ENCODE measurements around the gene ZFP91. TPM values are rescaled to one million over a fixed set of nuclear protein-coding genes. Genes with fewer than 3 reads are reported as not detected.

The ZFP91 gene
- total RNA-seq, 3 donors from 2014 or later: 70.0 to 93.9 (median 75.3) TPM

- H3K36me3 ChIP-seq (ENCODE audit: low read depth): no peaks in the 10 kb centered on the region
- ATAC-seq: no peak
- peaks cover 9% of the 10 kb centered on the region for H3K9me3 ChIP-seq
- DNase-seq: no peak
- TF ChIP-seq CTCF (IDR thresholded peaks at IDR 0.05): no peak
- intact Hi-C loops (cut with DNase I, micrococcal nuclease): no loop called here
- peaks cover under 1% of the 10 kb centered on the region for H3K4me1 ChIP-seq (ENCODE audit: low read depth)
- no peak overlapping the region for H3K4me3 ChIP-seq
Observed at GRCh38 chr11:58647866-58648265, 69.0 kb downstream of the ZFP91 start.

GRCh38 chr11:58649623-58650022 is 70.8 kb downstream of the ZFP91 start:
- Histone ChIP-seq H3K4me1 (ENCODE audit: low read depth) (no peaks in the 10 kb centered on the region), H3K4me3 (no peak overlapping the region), H3K36me3 (ENCODE audit: low read depth) (no peaks in the 10 kb centered on the region), H3K9me3 (peaks cover 9% of the 10 kb centered on the region)
- intact Hi-C loops (cut with DNase I, micrococcal nuclease): no loop called here
- no peak for ATAC-seq
- DNase-seq: no peak
- no peak for TF ChIP-seq CTCF (IDR thresholded peaks at IDR 0.05)

GRCh38 chr11:58650496-58650895 is 71.6 kb downstream of the ZFP91 start:
- ATAC-seq (no peak), DNase-seq (no peak)
- Histone ChIP-seq H3K9me3 (peaks cover 4% of the 10 kb centered on the region), H3K36me3 (ENCODE audit: low read depth) (no peaks in the 10 kb centered on the region), H3K4me1 (ENCODE audit: low read depth) (no peaks in the 10 kb centered on the region), H3K4me3 (no peak overlapping the region)
- no peak for TF ChIP-seq CTCF (IDR thresholded peaks at IDR 0.05)
- intact Hi-C loops (cut with DNase I, micrococcal nuclease): no loop called here

DNA sequence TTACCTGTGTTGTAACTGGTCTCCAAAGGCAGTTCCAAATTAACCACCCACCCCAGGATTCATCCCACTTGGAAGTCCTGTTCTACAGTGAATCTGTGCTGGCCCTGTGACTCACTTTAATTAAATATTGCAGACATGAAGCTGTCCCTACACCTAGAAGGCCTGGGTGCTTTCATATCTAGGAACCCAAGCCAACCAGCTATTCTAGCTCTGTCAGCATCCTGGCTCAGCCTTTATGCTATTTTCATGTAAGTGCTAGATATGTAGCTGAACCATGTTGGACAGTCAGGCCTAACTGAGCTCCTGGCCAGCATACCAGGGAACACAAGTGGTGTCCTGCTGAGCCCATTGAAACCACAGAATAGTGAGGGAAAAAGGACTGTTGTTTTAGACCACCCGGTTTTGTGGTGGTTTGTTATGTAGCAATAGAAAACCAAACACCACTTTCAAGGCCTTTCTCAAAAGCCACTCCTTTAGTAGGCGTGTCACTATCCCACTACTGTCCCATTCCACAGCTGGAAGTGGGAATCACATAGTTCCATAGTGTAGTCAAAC is 73.9 kb downstream of the ZFP91 start:
- no peak for ATAC-seq
- TF ChIP-seq CTCF (IDR thresholded peaks at IDR 0.05): no peak
- no peaks in the 10 kb centered on the region for H3K9me3 ChIP-seq
- DNase-seq: no peak
- H3K4me3 ChIP-seq: no peak overlapping the region
- no peaks in the 10 kb centered on the region for H3K36me3 ChIP-seq (ENCODE audit: low read depth)
- no peaks in the 10 kb centered on the region for H3K4me1 ChIP-seq (ENCODE audit: low read depth)
- intact Hi-C loops (cut with DNase I, micrococcal nuclease): no loop called here

DNA sequence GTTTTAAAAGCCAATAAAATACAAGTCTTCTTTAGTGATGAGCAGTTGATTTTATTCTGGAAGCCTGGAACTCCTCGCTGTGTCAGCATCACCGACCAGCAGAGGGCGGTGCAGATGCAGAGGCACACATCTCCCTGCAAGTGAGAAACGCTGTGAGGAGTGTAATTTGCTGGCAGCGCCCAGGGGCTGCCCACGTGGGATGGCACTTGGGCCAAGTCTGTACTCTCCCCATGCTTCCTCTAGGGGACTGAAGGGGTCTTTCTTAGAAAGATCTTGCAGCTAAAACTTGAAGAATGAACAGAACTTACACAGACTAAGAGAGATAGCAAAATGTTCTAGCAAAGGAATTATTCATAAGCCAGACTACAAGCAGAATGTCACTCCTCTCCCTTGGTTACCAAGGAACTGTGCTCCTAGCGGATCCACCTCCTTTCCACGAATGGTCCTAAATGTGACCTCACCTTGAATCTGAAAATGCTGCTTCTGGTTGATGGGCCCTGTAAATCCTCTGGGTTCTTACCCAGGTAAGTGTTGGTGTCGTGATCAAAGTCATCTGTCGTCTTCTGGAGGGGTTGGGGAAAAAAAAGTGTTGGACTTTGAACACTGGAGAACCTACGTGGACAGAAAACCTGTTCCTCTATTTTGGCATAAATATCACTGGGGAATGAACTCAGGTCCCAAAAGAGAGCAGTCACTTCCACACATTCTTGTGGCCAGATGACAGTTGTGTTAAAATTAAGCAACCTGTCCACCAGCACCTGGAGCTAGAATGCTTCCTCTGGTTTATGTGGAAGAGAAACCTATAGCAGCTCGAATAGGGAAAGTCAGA is 75.4 kb downstream of the ZFP91 start:
- ATAC-seq: peak; percentile 98
- intact Hi-C loops (cut with DNase I, micrococcal nuclease): no loop called here
- Histone ChIP-seq H3K9me3 (no peaks in the 10 kb centered on the region), H3K4me1 (ENCODE audit: low read depth) (no peaks in the 10 kb centered on the region), H3K4me3 (no peak overlapping the region), H3K36me3 (ENCODE audit: low read depth) (no peaks in the 10 kb centered on the region)
- peak; percentile 77 to 91 (median 87) for DNase-seq
- peak; percentile 86 for TF ChIP-seq CTCF (IDR thresholded peaks at IDR 0.05)

Data from mucosa of descending colon (tissue), 3 donors.